Measurements from ENCODE around the gene NLN. TPM values are rescaled to one million over a fixed set of nuclear protein-coding genes. Genes with fewer than 3 reads are reported as not detected.
"Not testable (repeated sequence)": the region's sequence is repeated elsewhere in the genome, so short reads cannot be mapped to it uniquely, and the experiment has no call there.

The NLN gene
- total RNA-seq, 1 donor = 11.6 TPM

DNA sequence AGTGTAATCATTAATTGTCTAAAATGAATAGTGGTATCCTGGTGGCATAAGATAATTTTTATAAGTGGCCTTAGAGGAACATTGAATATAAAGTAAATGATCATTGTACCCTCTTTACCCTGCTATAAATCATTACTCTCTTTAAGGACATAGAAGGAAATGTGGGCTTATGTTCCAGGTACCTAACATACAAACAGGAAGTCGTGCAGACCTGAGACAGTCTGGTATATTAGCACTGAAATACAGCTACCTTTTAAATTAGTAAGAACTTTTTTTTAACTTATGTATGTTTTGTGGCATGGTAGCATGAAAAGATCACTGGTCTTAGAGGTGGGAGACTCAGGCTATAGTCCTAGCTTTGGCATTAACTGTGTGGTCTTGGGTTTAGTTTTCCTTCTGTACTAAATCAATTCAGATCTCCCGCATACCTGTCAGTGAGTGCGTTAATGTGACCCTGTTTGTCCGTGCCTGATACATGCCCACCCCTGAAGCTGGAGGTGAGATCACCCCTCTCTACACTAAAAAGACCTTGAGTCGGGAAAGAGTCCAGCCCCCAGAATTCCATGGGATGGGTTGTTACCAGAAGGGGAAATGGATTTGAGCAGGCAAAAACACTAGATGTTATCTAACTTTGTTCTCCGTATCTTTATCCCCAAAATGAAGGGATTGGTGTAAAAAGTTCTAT is 145.0 kb downstream of the NLN start:
- no peak for DNase-seq (ENCODE audit: low read depth in 2 of 3, low spot score in 2 of 3)

GRCh38 chr5:65867542-65868195 is 145.7 kb downstream of the NLN start:
- no peak for DNase-seq (ENCODE audit: low read depth in 2 of 3, low spot score in 2 of 3)

- DNase-seq (ENCODE audit: low read depth in 2 of 3, low spot score in 2 of 3) = no peak
These were observed 146.5 kb downstream of the NLN start for GRCh38 chr5:65868509-65868908.

DNA sequence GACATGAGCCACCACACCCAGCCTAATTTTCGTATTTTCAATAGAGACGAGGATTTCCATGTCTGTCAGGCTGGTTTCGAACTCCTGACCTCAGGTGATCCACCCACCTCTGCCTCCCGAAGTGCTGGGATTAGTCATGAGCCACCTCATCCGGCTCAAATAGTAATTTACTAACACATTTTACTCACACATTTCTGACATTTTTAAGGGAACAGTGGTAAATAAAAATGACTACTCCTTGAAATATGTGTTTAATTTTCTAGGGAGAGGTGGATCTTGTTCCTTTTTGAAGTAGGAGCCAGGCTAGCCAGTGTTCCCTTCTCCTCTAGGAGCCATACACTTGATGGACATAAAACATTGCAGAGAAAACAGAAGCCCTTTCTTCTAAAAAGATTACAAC is 149.2 kb downstream of the NLN start:
- DNase-seq (ENCODE audit: low read depth in 2 of 3, low spot score in 2 of 3) = no peak

DNA sequence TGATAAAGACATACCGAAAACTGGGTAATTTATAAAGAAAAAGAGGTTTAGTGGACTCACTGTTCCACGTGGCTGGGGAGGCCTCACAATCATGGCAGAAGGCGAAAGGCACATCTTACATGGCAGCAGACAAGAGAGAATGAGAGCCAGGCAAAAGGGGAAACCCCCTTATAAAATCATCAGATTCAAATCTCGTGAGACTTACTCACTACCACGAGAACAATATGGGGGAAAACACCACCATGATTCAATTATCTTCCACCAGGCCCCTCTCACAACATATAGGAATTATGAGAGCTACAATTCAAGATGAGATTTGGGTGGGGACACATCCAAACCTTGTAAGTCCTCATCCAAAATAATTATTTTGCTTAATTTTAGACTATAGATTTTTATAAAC is 149.8 kb downstream of the NLN start:
- DNase-seq (ENCODE audit: low read depth in 2 of 3, low spot score in 2 of 3) = not testable (repeated sequence)

DNA sequence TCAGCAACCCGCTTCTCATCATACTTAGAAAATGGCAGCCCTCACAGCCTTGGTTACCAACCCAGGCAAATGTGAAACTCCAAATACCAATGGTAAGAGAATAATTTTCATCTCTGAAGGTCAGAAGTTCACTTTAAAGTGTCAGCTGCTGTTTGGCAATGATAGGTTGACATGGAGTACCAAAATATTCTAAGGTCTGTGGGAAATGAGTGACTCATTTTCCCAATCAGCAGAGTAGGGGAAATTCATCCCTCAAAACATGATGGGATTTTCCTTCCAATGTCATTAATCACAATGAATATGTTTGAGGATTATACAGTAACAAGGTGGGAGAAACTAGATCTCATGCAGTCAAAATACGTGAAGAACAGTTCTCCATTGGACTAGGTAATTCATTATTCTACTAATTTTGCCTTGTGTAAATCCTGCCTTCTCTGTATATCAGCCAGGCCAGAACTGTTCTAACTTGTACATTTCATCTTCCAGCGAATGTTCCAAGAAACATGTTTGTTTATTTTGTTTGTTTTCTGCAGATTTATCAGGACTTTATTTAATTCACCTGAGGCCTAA is 151.3 kb downstream of the NLN start:
- DNase-seq (ENCODE audit: low read depth in 2 of 3, low spot score in 2 of 3) = no peak

DNA sequence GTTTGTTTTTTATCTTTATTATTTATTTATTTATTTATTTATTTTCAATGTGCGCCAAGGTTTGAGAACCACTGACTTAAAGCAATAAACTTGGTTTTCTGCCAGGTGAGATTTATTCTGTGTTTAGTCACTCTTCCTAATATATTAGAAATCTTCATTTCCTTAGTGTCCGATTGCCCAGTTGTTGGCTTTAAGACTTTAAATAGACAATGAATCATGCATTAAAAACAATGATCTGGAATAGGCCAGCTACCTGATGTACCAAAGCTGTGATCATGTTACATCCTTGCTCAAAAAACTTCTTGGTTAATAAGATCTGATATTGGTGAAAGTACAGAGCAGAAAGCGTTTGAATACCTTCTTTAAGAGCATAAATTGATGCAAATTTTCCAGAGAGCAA is 152.2 kb downstream of the NLN start:
- no peak for DNase-seq (ENCODE audit: low read depth in 2 of 3, low spot score in 2 of 3)

GRCh38 chr5:65876496-65876895 is 154.5 kb downstream of the NLN start:
- no peak for DNase-seq (ENCODE audit: low read depth in 2 of 3, low spot score in 2 of 3)

DNA sequence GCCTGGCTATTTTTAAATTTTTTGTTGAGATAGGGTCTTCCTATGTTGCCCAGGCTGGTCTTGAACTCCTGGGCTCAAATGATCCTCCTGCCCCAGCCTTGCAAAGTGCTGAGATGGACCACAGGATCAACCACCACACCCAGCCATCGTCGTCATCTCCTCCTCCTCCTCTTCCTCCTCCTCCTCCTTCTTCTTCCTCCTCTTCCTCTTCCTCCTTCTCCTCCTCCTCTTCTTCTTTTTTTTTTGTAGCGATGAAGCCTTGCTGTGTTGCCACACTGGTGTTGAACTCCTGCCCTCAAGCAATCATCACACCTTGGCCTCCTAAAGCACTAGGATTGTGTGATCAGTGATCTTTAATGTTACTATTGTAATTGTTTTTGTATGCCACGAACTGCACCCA is 155.0 kb downstream of the NLN start:
- no peak for DNase-seq (ENCODE audit: low read depth in 2 of 3, low spot score in 2 of 3)

Other genes starting within 250 kb of the NLN start
- gene ADAMTS6, start 240.3 kb upstream of the NLN start, total RNA-seq = 1.9 TPM
- 3.5 TPM for gene CENPK, start 159.0 kb upstream of the NLN start, total RNA-seq
- gene PPWD1, start 158.9 kb upstream of the NLN start, total RNA-seq = 14.8 TPM
- 10.2 TPM for gene TRIM23, start 97.9 kb upstream of the NLN start, total RNA-seq
- gene SHLD3, start 97.2 kb upstream of the NLN start, total RNA-seq = 2.2 TPM
- gene TRAPPC13, start 97.2 kb upstream of the NLN start, total RNA-seq = 5.1 TPM
- 2.7 TPM for gene SGTB, start 96 bp upstream of the NLN start, total RNA-seq
- gene ERBIN, start 204.4 kb downstream of the NLN start, total RNA-seq = 19.4 TPM